Thoracic aorta (tissue), 2 donors: ENCODE results near the gene TNC. TPM values are rescaled to one million over a fixed set of nuclear protein-coding genes. Genes with fewer than 3 reads are reported as not detected.

Experiments
- ATAC-seq: fragments of 150-250 bp; one replicate; pipeline ENCODE4 v1.8.0; 2017; ENCODE audit warnings: low read depth; ENCODE audit not compliant: insufficient number of reproducible peaks, low FRiP score
- DNase-seq: peaks from one replicate; pipeline ENCODE4 v3.0.0-alpha.2; 2020; ENCODE audit warnings: low spot score
- H3K27ac ChIP-seq, 2 donors: fragments of 200-600 bp; sonication (generic); 1 replicate in 1 of 2; 2 replicates in 1 of 2; pipeline ENCODE4 v1.5.1; 2016; ENCODE audit warnings: mild to moderate bottlenecking in 2 of 2, moderate library complexity in 2 of 2
- H3K27me3 ChIP-seq: fragments of 200-600 bp; sonication (generic); replicated peaks from 2 replicates; pipeline ENCODE4 v1.6.0; 2016; ENCODE audit warnings: mild to moderate bottlenecking; ENCODE audit not compliant: insufficient read depth
- H3K36me3 ChIP-seq: fragments of 200-600 bp; sonication (generic); one replicate; pipeline ENCODE4 v1.5.1; 2016
- H3K4me1 ChIP-seq, 2 donors: fragments of 200-600 bp; sonication (generic); 1 replicate in 1 of 2; 2 replicates in 1 of 2; pipeline versions ENCODE4 v1.5.1 to v1.6.0; 2016; ENCODE audit warnings: low read depth in 2 of 2, mild to moderate bottlenecking in 1 of 2; ENCODE audit not compliant: control insufficient read depth in 1 of 2
- H3K4me3 ChIP-seq: fragments of 200-600 bp; sonication (generic); 2 replicates; pipeline ENCODE4 v1.5.1; 2016; ENCODE audit warnings: mild to moderate bottlenecking
- H3K9me3 ChIP-seq: fragments of 200-600 bp; sonication (generic); 2 replicates; pipeline ENCODE4 v1.5.1; 2016
- total RNA-seq, 2 donors: library from RNA; depleted of rRNA; stranded (reverse); fragments of >200 nt; gene quantifications; one replicate each; pipeline versions ENCODE4 v1.1.0 to v1.2.3, GENCODE V29; 2016
- TF ChIP-seq, protein P1 (sequence below): fragments of 200-600 bp; sonication (generic); IDR thresholded peaks from one replicate; pipeline ENCODE4 v1.5.1; 2019; ENCODE audit warnings: antibody characterized with exemption

TNC gene
- total RNA-seq, 2 donors from 2014 or later = 87.1 to 243 TPM

DNA sequence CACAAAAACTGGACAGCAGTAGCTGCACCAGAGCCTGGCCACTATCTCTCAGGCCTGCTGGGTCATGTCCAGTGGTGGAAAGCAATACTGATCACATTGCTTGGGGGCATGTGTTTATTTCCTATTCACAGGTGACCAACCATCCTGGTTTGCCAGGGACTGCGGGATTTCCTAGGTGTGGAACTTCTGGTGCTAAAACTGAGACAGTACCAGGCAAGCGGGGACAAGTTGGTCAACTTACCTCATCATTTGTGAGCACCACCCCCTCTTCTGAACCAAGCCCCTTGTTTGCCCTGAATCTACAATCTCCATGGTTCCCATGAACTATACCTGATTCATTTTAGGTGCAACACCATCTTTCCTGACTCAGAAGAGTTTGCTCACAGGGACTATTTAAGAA, 81.3 kb downstream of the TNC start:
- no peak overlapping the region for H3K4me3 ChIP-seq
- H3K27me3 ChIP-seq = no peaks in the 10 kb centered on the region
- ATAC-seq (no peak), DNase-seq (no peak)
- TF ChIP-seq, protein P1, sequence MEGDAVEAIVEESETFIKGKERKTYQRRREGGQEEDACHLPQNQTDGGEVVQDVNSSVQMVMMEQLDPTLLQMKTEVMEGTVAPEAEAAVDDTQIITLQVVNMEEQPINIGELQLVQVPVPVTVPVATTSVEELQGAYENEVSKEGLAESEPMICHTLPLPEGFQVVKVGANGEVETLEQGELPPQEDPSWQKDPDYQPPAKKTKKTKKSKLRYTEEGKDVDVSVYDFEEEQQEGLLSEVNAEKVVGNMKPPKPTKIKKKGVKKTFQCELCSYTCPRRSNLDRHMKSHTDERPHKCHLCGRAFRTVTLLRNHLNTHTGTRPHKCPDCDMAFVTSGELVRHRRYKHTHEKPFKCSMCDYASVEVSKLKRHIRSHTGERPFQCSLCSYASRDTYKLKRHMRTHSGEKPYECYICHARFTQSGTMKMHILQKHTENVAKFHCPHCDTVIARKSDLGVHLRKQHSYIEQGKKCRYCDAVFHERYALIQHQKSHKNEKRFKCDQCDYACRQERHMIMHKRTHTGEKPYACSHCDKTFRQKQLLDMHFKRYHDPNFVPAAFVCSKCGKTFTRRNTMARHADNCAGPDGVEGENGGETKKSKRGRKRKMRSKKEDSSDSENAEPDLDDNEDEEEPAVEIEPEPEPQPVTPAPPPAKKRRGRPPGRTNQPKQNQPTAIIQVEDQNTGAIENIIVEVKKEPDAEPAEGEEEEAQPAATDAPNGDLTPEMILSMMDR = no peak
- peak overlapping the region; percentile 79 to 94 for H3K27ac ChIP-seq
- no peaks in the 10 kb centered on the region for H3K36me3 ChIP-seq
- H3K9me3 ChIP-seq = no peaks in the 10 kb centered on the region
- peaks cover 22 to 88% of the 10 kb centered on the region in 2 donors for H3K4me1 ChIP-seq

DNA sequence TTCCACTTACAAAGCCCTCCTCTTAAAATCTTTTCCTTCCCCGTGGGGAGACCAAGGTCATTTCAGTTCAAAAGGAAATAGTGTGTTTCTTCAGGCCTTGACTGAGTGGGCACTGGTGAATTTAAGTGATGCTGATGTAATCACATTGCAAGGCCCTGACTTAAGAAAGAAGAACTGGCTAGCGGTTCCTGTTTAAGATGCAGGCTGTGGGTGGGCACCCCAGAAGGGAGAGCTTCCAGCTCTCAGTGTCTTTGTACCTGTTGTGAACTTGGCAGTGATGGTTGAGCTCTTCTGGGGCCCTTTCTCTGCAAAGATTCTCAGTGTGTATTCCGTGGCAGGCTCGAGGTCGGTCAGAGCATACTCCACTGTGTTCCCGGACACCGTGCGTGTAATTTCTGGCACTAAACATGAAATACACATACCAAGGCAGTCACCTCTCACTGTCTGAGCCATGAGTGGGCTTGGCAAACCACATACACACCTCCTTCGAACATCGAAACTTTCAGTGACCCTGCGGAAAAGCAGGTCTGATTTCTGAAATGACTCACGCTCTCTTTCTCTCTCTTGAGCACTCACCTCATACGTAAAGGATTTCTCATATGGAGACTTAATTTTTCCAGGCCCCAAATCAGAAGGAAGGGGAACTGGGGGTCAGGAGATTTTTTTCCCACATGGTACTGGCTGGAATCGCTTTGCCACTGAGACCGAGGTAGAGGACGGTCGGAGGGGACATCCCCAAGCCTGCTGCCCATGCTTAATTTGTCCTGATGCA, 81.9 kb downstream of the TNC start:
- peaks cover 22 to 81% of the 10 kb centered on the region in 2 donors for H3K4me1 ChIP-seq
- H3K4me3 ChIP-seq = peak overlapping the region; percentile 37
- H3K9me3 ChIP-seq = no peaks in the 10 kb centered on the region
- no peaks in the 10 kb centered on the region for H3K36me3 ChIP-seq
- DNase-seq (peak; percentile 38), ATAC-seq (peak; percentile 88)
- H3K27ac ChIP-seq = peak overlapping the region; percentile 79 to 94
- H3K27me3 ChIP-seq = no peaks in the 10 kb centered on the region
- TF ChIP-seq, protein P1 = no peak

DNA sequence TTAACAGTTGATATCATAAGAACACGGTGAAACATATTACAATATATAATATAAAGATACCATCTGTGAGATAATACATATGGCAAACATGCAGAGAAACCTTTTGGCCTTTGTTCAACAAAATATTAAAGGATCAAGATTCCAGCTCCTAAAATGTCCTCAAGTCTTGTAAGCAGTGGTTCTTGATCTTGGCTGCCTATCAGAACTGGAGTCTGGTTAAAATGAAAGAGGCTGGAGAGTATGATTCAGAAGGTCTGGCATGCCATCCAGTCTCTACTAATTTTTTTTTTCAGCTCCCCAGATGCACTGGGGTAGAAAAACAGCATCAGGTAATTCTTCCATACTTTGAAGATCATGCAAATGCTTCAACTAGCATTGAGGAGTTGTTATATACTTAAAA, 83.2 kb downstream of the TNC start:
- peak; percentile 67 for ATAC-seq
- H3K27me3 ChIP-seq = no peaks in the 10 kb centered on the region
- H3K4me3 ChIP-seq = no peak overlapping the region
- H3K27ac ChIP-seq = peak overlapping the region; percentile 79 to 94
- TF ChIP-seq, protein P1 = no peak
- peaks cover 22 to 70% of the 10 kb centered on the region in 2 donors for H3K4me1 ChIP-seq
- no peaks in the 10 kb centered on the region for H3K9me3 ChIP-seq
- no peak for DNase-seq
- peaks cover 9% of the 10 kb centered on the region for H3K36me3 ChIP-seq

DNA sequence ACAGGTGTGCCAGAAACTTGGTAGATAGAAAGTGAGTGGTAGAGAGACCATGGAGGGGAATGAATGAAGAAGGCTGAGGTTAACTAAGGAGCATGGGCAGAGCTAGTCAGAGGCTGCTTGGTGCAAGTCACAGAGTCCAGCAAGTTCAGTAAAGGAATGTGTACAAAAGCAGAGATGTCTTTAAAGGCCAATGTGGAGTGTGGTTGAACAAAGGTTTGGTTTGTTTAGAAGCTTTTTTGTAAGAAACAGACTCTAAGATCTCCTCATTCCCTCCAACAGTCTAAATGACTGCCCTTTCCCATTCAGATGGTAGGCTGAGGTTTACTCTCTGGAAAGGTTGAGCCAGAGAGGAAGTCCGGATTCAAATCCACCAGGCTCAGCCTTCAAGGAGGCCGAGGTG, 84.2 kb downstream of the TNC start:
- H3K27ac ChIP-seq = peak overlapping the region; percentile 49 to 56
- TF ChIP-seq, protein P1 = no peak
- ATAC-seq (no peak), DNase-seq (no peak)
- no peaks in the 10 kb centered on the region for H3K27me3 ChIP-seq
- H3K9me3 ChIP-seq = no peaks in the 10 kb centered on the region
- H3K4me1 ChIP-seq = peaks cover 22 to 60% of the 10 kb centered on the region in 2 donors
- peaks cover 9% of the 10 kb centered on the region for H3K36me3 ChIP-seq
- H3K4me3 ChIP-seq = no peak overlapping the region

DNA sequence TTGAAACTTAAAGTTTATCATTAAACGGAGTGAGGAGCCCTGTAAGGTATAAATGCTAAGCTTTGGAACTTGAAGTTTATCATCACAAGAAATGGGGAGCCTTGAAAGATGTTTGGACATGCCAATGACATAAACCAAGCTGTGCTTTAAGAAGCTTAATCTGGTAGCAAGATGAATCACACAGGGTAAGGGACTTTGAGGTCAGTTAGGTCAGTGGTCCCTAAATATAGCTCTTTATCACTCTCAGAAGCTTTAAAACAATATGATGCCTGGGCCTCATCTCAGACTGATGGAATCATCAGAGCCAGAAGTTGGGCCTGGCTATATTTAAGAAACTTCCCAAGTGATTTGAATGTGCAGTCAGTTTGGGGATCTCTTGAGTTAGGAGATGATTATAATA, 85.7 kb downstream of the TNC start:
- peaks cover 9% of the 10 kb centered on the region for H3K36me3 ChIP-seq
- peak overlapping the region in 1 of 2 donors; percentile 23 for H3K27ac ChIP-seq

More for the DNA sequence above, 85.7 kb downstream of the TNC start:
- ATAC-seq (no peak), DNase-seq (no peak)
- Histone ChIP-seq H3K9me3 (no peaks in the 10 kb centered on the region), H3K4me1 (peaks cover 22 to 47% of the 10 kb centered on the region in 2 donors), H3K4me3 (no peak overlapping the region), H3K27me3 (no peaks in the 10 kb centered on the region)
- TF ChIP-seq, protein P1 = no peak
